ENCODE data around the gene AHSP.

AHSP gene

GRCh38 chr16:31507929-31508705 is 19.6 kb upstream of the AHSP start, which contains the start of gene RUSF1:
TSS of gene RUSF1 (minus strand) at chr16:31508391. CDS start at chr16:31508373, 18 bp downstream.
- peak within 1 kb of the TSS; percentile 99 for H3K4me3 ChIP-seq (ENCODE audit: low read depth, low read length)
- no peak for TF ChIP-seq CTCF (IDR thresholded peaks at IDR 0.05; ENCODE audit: low read depth, low read length)

DNA sequence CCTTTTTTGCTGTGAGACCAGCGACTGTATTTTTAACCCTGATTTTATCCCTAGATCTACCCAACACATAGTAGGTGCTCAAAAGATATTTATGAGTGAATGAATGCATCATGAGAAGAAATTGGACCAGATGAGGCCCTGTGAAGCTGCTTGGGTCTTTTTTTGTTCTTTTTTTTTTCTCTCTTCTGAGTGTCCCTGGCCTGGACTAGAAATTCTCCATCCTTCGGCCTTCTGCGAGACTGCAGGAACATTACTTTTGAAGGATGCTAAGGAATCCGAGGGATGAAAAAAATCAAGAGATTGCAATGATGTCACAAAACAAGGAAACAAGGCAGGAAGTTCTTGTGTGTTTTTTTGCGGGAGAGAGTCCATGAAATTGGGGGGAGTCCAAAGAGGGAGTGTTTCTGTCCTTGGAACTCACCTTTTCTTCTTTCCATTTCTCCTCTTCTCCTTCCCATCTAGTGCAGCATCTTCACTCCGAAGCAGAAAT is 18.9 kb upstream of the AHSP start:
- no peak for TF ChIP-seq CTCF (IDR thresholded peaks at IDR 0.05; ENCODE audit: low read depth, low read length)
- H3K4me3 ChIP-seq (ENCODE audit: low read depth, low read length): peak overlapping the region; percentile 99

- H3K4me3 ChIP-seq (ENCODE audit: low read depth, low read length): no peak overlapping the region
- no peak for TF ChIP-seq CTCF (IDR thresholded peaks at IDR 0.05; ENCODE audit: low read depth, low read length)
Observed at GRCh38 chr16:31513126-31513525, 14.6 kb upstream of the AHSP start.

- no peak overlapping the region for H3K4me3 ChIP-seq (ENCODE audit: low read depth, low read length)
- no peak for TF ChIP-seq CTCF (IDR thresholded peaks at IDR 0.05; ENCODE audit: low read depth, low read length)
Observed at GRCh38 chr16:31513884-31514283, 13.8 kb upstream of the AHSP start.

DNA sequence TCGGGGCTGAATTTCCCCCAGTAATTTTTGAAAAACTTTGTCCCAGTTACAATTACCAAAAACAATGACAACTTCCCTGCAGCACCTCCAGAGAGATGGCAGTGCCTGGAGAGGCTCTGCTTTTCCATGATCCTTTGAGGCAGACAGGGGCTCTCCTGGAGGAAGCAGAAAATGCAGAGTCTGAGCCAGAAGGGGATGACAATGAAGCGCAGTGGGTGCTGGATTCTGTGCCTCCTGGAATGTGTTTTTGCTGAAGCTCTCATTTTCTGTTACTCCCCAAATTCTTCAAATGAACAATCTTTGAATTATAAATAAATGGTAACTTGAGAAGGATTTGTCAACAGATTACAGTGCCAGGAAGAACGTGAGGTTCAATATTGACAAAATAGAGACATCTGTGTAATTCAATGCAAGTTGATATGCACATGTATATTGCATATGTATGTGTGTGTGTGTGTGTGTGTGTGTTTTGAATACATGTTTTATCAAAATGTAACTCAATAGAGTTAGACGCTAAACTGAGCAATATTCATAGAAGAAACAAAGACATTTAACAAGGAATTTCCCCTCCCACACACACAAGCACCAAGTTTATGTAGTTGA is 9.8 kb upstream of the AHSP start:
- H3K4me3 ChIP-seq (ENCODE audit: low read depth, low read length): no peak overlapping the region
- TF ChIP-seq CTCF (IDR thresholded peaks at IDR 0.05; ENCODE audit: low read depth, low read length): no peak

- no peak for TF ChIP-seq CTCF (IDR thresholded peaks at IDR 0.05; ENCODE audit: low read depth, low read length)
Observed at GRCh38 chr16:31519759-31520431, 7.8 kb upstream of the AHSP start.

DNA sequence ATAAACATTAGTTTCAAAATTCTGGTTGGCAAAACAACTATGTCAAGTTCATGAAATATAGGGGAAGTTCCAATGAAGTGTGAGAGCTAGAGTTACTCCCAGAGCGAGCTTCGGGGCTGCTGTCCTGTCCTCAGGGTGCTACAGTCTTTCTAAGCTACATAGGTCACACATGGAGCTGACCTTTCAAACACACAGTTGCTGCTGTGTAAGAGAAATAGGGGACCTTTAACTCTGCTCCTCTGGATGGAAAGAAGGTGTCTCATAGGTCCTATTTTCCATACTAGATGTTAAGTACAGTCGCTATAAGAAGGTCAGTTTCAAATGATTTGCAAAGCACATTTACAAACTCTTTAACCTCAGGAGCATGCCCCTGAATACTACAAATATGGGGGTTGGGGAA is 6.3 kb upstream of the AHSP start:
- H3K4me3 ChIP-seq (ENCODE audit: low read depth, low read length): no peak overlapping the region
- TF ChIP-seq CTCF (IDR thresholded peaks at IDR 0.05; ENCODE audit: low read depth, low read length): no peak

More at GRCh38 chr16:31519759-31520431, 7.8 kb upstream of the AHSP start:
- H3K4me3 ChIP-seq (ENCODE audit: low read depth, low read length): no peak overlapping the region
